SK-N-SH (cell line): ENCODE data around the gene KCND3.

ENCODE experiments used
- FOSL2 ChIP-seq: IDR thresholded peaks from 2 replicates; pipeline ENCODE4 v1.4.0; 2012; ENCODE audit warnings: low read depth, mild to moderate bottlenecking, moderate library complexity, borderline replicate concordance
- TF ChIP-seq, protein P1 (sequence below): fragments of 200-600 bp; sonication (generic); IDR thresholded peaks from 2 replicates; pipeline ENCODE4 v1.6.1; 2017; ENCODE audit warnings: antibody characterized with exemption, mild to moderate bottlenecking, moderate library complexity

DNA sequence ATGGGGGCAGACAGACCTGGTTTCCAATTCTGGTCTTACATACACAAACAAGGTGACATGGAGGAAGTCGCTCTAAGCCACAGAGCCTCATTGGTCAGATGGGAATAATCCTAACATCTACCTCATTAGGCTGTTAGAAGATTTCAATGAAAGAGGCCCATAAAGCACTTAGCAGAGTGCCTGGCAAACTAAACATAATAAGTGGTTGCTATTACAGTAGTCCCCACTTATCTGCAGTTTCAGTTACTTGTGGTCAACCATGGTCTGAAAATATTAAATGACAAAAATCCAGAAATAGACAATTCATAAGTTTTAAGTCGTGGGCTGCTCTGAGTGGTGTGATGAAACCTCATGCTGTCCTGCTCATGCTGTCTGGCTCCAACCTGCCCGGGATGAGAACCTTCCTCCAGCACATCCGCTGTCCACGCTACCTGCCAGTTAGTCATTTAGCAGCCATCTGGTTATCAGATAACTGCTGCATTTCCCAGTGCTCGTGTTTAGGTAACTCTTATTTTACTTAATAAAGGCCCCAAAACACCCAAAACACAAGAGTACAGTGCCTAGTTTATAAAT lies 121.5 kb downstream of the KCND3 start:
- no peak for TF ChIP-seq FOSL2
- TF ChIP-seq, protein P1, sequence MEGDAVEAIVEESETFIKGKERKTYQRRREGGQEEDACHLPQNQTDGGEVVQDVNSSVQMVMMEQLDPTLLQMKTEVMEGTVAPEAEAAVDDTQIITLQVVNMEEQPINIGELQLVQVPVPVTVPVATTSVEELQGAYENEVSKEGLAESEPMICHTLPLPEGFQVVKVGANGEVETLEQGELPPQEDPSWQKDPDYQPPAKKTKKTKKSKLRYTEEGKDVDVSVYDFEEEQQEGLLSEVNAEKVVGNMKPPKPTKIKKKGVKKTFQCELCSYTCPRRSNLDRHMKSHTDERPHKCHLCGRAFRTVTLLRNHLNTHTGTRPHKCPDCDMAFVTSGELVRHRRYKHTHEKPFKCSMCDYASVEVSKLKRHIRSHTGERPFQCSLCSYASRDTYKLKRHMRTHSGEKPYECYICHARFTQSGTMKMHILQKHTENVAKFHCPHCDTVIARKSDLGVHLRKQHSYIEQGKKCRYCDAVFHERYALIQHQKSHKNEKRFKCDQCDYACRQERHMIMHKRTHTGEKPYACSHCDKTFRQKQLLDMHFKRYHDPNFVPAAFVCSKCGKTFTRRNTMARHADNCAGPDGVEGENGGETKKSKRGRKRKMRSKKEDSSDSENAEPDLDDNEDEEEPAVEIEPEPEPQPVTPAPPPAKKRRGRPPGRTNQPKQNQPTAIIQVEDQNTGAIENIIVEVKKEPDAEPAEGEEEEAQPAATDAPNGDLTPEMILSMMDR, result no peak
